Nucleus accumbens (tissue), 56 donors: ENCODE results near the gene MPRIP.

Experiments used
- DNase-seq, 56 donors: peaks; one replicate each; lab custom pipeline; 2025; lab: John Stamatoyannopoulos, UW

The MPRIP gene

GRCh38 chr17:17102176-17102575 lies 59.9 kb downstream of the MPRIP start:
- DNase-seq, result no peak

GRCh38 chr17:17103160-17103559 lies 60.9 kb downstream of the MPRIP start:
- DNase-seq, result no peak

DNA sequence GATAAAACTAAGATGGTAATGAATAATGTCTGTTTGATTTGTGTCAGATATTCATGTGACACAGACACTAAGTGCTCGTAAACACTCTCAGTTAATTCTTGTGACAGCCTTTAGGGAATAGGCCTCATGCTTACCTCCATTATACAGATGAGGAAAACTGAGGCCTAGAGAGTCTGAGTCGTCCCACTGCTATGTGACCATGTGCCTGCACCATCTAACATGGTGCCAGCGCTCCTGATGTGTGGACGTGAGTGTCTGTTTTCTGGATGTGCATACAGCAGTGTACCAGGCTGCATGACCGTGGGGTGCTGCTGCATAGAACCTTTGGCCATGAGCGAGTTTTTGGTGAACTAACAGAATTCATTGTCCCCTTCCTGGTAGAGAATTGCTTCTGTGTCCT lies 61.8 kb downstream of the MPRIP start:
- no peak for DNase-seq

GRCh38 chr17:17104494-17104893 lies 62.2 kb downstream of the MPRIP start:
- peak in 47 of 56 donors; percentile 20 to 81 (median 51) for DNase-seq

GRCh38 chr17:17105976-17106375 lies 63.7 kb downstream of the MPRIP start:
- DNase-seq, result no peak

DNA sequence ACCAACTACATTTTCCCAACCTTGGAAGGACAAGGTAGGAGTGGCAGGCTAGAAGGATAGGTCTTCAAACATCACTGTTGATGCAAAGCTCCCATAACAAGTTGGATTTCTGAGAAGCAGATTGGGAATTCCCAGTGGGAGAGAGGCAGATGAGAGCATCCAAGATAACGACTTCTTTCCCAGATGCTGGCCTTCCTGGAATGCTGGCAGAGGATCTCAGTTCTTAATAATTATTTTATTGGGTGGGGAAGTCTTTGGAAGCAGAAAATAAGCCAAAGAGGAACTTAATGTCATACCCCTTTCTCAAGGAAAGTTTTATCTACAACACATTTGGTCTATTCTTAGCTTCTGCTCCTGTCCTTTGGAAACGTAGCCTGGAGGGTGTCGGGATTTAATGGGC lies 64.5 kb downstream of the MPRIP start:
- no peak for DNase-seq

DNA sequence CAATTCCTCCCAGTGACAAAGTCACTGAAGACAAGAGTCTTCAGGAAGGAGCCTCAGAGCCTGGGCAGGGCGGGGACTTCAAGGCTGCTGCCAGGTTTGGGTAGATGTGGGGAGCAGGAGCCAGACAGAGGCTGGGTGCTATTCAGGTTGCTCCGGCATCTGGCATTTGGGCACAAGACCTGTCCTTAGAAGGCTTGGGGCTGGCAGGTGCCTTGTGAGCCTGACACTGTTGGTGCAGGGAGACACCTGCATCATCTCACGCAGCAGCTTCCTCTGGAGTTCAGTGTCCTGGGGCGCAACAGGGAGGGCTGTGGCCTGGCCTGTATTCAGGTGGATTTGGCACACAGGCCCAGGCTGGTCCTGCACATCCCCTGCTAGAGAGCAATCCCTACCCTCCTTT lies 65.0 kb downstream of the MPRIP start:
- DNase-seq, result no peak

DNA sequence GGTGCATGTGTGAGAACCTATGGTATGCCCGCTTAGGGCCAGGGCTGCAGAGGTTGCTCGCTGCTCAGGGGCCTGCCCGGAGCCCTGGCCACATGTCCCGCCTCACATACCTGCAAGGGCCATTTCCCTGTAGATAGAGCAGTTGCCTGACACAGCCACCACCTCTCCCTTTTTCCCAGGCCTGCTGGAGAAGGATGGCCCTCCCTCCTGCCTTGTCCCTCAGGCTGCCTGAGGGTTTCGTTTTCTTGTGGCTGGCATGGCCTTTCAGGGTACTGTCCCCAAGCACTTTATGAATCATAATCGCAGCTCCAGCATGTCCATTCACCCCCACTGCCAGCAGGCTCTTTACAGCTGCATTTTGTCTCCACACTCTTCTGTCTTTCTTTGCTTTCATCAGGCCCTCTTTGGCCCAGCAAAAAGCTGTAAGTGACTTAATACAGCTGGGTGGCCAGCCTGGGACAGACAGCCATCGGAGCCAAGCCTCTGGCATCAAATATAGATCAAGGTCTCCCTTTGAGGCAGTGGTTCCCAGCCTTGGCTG lies 65.7 kb downstream of the MPRIP start:
- no peak for DNase-seq

- peak in 43 of 56 donors; percentile 23 to 82 (median 60) for DNase-seq
These were observed 66.3 kb downstream of the MPRIP start for GRCh38 chr17:17108451-17109049.

- DNase-seq, result peak in 1 of 56 donors; percentile 17
These were observed 67.0 kb downstream of the MPRIP start for GRCh38 chr17:17109256-17109655.

DNA sequence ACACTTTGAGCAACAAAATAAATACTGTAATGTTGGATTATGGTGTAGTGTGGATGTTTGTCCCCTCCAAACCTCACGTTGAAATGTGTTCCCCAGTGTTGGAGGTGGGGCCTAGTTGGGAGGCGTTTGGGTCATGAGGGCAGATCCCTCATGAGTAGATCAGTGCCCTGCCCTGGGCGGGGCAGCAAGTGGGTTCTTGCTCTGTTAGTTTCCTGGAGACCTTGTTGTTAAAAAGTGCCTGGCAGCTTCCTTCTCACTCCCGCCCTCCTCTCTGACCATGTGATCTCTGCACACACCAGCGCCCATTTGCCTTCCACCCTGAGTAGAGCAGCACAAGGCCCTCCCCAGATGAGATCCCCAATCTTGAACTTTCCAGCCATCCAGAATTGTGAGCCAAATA lies 67.7 kb downstream of the MPRIP start:
- DNase-seq, result no peak

DNA sequence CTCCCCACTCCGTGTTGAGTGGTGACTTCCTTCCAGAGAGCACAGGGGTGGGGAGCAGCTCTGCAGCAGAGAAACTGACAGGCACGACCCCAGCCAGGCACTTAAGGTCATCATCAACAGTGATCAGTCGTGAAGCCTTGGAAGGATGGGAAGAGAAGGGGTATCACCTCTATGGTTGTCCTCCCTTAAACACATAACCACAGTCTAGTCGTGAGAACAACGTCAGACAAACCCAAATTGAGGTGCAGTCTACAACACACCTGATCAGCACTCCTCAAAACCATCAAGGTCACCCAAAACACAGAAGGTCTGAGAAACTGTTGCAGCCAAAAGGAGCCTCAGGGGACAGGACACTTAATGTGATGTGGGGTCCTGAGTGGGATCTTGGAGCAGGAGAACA lies 68.3 kb downstream of the MPRIP start:
- no peak for DNase-seq

DNA sequence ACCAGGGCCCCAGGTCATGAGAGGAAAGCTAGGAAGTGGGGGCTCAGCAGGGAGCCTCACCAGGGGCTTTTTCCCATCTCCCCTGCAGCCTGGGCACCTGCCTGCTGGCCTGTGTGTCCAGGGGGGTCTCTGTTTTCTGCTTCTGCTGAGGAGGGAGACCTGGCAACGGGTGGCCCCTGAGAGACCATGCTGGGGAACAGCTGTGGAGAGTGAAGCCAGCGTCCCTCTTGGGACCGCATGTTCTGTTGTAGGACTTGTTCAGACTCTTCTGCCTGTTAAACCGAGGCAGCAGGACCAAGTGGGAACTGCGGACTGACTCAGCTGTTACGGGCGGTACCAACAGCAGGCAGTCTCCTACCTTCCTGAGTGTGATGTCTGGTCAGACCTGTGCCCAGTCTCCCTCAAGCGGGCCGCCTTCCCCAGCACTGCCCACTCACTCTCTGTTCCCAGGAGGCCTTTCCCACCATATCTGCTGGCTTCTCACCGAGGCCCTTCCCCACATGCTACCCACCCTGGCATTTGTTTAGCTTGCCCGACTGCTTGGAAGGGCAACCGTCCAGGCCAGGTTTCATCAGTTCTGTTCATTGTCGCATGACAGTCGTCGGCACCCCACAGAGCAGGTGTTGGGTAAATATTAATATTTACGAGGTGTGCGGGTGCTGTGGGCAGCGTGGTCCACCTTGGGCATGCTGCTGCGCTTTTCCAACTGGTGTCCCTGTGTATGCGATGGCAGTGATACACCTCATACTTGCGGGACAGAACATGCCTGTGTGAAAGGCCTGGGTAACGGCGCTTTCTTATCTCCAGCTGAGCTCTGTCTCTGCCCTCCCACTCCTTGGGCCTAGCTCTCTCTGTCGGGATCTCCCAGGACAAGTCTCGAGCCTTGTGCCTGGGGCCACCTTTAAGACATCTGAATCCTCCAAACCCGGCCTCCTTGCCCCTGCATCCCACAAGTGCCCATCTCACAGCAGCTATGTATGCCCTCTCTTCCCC lies 69.4 kb downstream of the MPRIP start:
- no peak for DNase-seq

DNA sequence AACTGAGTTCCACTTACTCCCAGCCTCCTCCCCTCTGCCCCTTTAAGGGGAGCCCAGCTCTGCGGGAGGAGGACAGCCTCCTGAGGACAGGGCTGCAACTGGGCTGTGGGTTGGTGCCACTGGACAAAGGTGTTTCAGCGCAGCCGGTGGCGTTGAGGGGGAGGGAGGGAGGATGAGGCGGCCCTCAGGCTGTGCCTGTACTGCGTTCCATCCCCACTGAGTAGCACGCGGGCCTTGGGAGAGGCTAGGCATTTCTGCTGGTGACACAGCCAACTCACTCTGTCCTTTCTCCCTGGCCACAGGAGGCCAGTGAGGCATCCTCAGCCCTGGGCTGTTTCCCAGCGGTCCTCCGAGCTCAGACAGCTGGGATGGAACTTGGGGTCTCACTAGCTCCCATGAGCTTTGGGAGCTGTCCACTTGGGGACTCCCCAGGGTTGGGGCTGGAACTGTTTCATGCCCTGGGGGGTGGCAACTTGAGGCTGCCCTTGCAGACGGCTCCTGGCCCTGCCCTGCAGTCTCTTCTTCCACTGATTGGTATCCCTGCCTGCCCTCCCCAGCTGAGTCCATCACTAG lies 70.5 kb downstream of the MPRIP start:
- no peak for DNase-seq

- DNase-seq, result peak in 7 of 56 donors; percentile 21 to 52 (median 33)
These were observed 72.5 kb downstream of the MPRIP start for GRCh38 chr17:17114592-17115225.

DNA sequence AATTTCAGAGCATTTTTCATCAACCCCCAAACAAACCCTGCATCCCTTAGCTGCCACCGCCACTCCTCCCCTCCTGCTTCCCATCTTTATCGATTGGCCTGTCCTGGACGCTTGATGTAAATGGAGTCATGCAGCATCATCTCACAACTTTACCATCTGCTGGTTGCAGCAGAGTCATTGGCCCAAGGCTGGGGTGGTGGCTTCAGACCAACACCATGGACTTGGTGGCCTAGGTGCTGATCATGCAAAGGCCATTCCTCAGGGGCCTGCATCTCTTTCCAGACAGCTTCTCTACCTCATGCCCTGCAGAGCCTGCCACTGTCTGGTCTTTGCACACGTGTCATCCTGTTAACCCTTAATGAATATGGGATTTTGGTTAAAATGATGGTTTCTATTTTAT lies 73.4 kb downstream of the MPRIP start:
- DNase-seq, result no peak

DNA sequence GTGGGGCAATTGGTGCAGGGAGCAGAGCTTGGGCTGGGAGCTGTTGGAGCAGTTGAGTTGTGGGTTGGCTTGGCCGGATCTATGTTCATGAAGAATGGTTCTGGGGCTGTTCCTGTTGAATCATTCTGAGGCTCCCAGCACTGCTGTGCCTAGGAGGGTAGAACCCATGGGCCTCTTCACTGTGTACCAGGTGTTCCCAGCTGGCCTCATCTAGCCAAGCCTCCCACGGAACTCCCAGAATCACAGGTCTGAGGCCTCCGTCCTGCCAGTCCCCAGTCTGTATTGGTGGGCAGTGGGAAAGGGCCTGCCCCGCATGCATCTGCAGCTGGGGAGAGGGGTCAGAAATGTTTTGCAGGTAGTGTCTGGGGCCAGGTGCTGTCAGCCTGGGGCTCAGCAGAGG lies 74.1 kb downstream of the MPRIP start:
- no peak for DNase-seq

GRCh38 chr17:17117923-17118322 lies 75.7 kb downstream of the MPRIP start:
- no peak for DNase-seq

GRCh38 chr17:17118399-17118798 lies 76.1 kb downstream of the MPRIP start:
- DNase-seq, result no peak

- DNase-seq, result no peak
These were observed 76.8 kb downstream of the MPRIP start for GRCh38 chr17:17119106-17119505.

- no peak for DNase-seq
These were observed 77.3 kb downstream of the MPRIP start for GRCh38 chr17:17119533-17119932.
